ENCODE results near the gene DCBLD2.

DNA sequence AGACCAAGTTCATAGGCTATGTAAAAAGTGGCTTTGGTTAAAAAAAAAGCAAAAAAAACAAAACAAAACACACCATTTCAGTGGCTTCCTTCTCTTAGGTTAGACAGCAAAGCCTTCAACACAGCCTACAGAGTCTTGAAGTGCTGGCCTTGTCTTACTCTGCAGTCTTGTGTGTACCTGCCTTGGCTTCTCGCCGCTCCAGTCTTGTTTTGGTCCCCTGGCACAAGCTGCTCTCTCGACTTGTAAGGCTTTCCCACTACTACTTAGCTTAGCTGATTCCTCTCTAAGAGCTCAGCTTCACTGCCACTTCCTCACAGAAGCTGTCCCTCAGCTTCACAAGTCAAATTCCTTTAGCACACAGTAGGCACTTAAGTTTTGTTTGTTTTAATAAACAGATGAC lies 75.4 kb downstream of the DCBLD2 start:
- TF ChIP-seq POLR2A (IDR thresholded peaks at IDR 0.05) (no peak), CTCF (IDR thresholded peaks at IDR 0.05) (no peak)

Measured in body of pancreas (tissue), 4 donors.